ENCODE measurements around the gene SAMD13. TPM values are rescaled to one million over a fixed set of nuclear protein-coding genes. Genes with fewer than 3 reads are reported as not detected.

Gene SAMD13
- total and polyA plus RNA-seq, 2 donors (not counting 3 experiments of a cell fraction or from before 2014, with no cell fraction given): 1.2 to 4.8 TPM

DNA sequence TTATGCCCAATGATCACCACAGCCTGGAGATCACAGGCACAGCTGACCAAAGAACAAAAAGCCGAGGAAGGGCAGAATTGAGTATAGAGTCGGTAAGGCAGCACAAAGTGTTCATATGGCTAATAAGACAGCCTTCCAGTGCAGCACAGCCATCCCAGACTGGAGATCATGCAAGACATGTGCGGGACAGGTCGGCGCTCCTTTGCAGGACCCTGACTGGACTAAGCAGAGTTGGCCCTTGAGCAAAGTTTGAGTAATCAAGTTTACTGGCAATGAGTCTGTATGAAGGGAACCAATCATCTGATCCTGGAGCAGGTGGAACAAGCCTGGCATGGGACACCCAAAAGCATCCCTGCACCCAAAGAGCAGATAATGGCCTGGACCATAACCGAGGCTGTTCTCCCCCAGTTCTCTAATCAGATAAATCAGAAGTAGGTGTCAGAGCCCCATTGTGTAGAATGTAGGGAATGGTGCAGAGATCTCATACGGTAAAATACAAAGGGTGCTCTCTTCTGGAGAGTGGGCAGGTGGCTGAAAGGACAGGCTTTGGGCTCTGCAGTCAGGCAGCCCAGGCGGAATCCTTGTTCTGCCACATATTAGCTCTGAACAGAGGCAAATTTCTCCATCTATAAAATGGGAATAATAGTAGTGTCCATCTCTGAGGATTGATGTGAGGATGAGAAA lies 86.1 kb downstream of the SAMD13 start:
- no peak for FAIRE-seq
- no peak overlapping the region for H3K9ac ChIP-seq (replicated peaks; ENCODE audit: extremely low read depth, insufficient read depth, low read length)
- H3K9me1 ChIP-seq (replicated peaks; ENCODE audit: control insufficient read depth, extremely low read depth, insufficient read depth, low read length): no peaks in the 10 kb centered on the region
- no peak for DNase-seq (ENCODE audit: low read depth, low spot score)
- no peaks in the 10 kb centered on the region for H3K36me3 ChIP-seq (ENCODE audit: control insufficient read depth in 2 of 2, extremely low read depth in 1 of 2, insufficient read depth in 2 of 2, low read length in 2 of 2)
- no peaks in the 10 kb centered on the region for H3K79me2 ChIP-seq (ENCODE audit: control insufficient read depth, insufficient read depth, low read length)
- ChIA-PET POLR2A (no interaction called here), CTCF (interaction anchor here (2.1 to 2.5 kb wide), 2 partner anchors 243 to 246 kb away, joined by 5 to 9 read pairs; partner anchors contain the start of gene PRKACB)
- H3K27ac ChIP-seq (ENCODE audit: insufficient read depth, low read depth, low read length): no peak overlapping the region
- no peak overlapping the region for H2AFZ ChIP-seq (ENCODE audit: low read depth, low read length)
- H3K4me1 ChIP-seq (ENCODE audit: control insufficient read depth, extremely low read depth, insufficient read depth, low read length): peaks cover 4% of the 10 kb centered on the region
- dilution Hi-C loops (cut with MboI; ENCODE audit: extremely low pct_ligation_motif_present, low sequenced_read_pairs) (no loop called here), intact Hi-C loops (cut with micrococcal nuclease) (loop anchor here (1.0 kb wide), 1 partner anchor 243 kb away; the partner anchor contains the start of gene PRKACB)
- no peaks in the 10 kb centered on the region for H3K27me3 ChIP-seq (ENCODE audit: control insufficient read depth in 2 of 2, insufficient read depth in 2 of 2, low read length in 2 of 2)
- no peaks in the 10 kb centered on the region for H4K20me1 ChIP-seq (replicated peaks; ENCODE audit: control insufficient read depth, extremely low read depth, insufficient read depth, low read length)
- no TSS peak for BruUV-seq (replicated peaks)
- no peak overlapping the region for H3K4me3 ChIP-seq (replicated peaks in 1 of 3; ENCODE audit: insufficient read depth in 1 of 3, low read depth in 1 of 3, low read length in 3 of 3)
- H3K9me3 ChIP-seq (replicated peaks; ENCODE audit: control insufficient read depth, insufficient read depth, low read length): no peaks in the 10 kb centered on the region
- no peak for TF ChIP-seq EZH2 (IDR thresholded peaks at IDR 0.05; ENCODE audit: borderline replicate concordance, low read depth, low read length, severe bottlenecking)
- TF ChIP-seq FOS (IDR thresholded peaks at IDR 0.05; ENCODE audit: borderline replicate concordance, insufficient read depth, low read length): no peak
- no peak for TF ChIP-seq GATA2 (IDR thresholded peaks at IDR 0.05; ENCODE audit: insufficient read depth, insufficient read length, low read depth, low read length)
- TF ChIP-seq, protein P1, sequence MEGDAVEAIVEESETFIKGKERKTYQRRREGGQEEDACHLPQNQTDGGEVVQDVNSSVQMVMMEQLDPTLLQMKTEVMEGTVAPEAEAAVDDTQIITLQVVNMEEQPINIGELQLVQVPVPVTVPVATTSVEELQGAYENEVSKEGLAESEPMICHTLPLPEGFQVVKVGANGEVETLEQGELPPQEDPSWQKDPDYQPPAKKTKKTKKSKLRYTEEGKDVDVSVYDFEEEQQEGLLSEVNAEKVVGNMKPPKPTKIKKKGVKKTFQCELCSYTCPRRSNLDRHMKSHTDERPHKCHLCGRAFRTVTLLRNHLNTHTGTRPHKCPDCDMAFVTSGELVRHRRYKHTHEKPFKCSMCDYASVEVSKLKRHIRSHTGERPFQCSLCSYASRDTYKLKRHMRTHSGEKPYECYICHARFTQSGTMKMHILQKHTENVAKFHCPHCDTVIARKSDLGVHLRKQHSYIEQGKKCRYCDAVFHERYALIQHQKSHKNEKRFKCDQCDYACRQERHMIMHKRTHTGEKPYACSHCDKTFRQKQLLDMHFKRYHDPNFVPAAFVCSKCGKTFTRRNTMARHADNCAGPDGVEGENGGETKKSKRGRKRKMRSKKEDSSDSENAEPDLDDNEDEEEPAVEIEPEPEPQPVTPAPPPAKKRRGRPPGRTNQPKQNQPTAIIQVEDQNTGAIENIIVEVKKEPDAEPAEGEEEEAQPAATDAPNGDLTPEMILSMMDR (IDR thresholded peaks at IDR 0.05; ENCODE audit: extremely low read depth in 1 of 2, insufficient read depth in 1 of 2, low read depth in 1 of 2, low read length in 2 of 2): no peak
- TF ChIP-seq, protein P2, sequence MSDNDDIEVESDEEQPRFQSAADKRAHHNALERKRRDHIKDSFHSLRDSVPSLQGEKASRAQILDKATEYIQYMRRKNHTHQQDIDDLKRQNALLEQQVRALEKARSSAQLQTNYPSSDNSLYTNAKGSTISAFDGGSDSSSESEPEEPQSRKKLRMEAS (IDR thresholded peaks at IDR 0.05; ENCODE audit: insufficient read depth, insufficient read length): no peak
- TF ChIP-seq POLR2A (IDR thresholded peaks at IDR 0.05; ENCODE audit: low read depth, low read length): no peak
- no peak for TF ChIP-seq MYC (IDR thresholded peaks at IDR 0.05; ENCODE audit: low read depth, low read length)
- no peak for TF ChIP-seq JUN (IDR thresholded peaks at IDR 0.05; ENCODE audit: borderline replicate concordance, insufficient read depth, insufficient read length, low read depth)
- no peak for TF ChIP-seq POLR2AphosphoS5 (IDR thresholded peaks at IDR 0.05; ENCODE audit: insufficient read depth, low read depth, low read length)
- no peak overlapping the region for H3K4me2 ChIP-seq (ENCODE audit: insufficient read depth, low read length)

All from endothelial cell of umbilical vein (primary cell).